GM18870 (cell line): ENCODE measurements around the gene LRRC8A.
"Not testable (repeated sequence)": the region's sequence is repeated elsewhere in the genome, so short reads cannot be mapped to it uniquely, and the experiment has no call there.

Experiments
- ATAC-seq: cut with Tn5 transposase; IDR thresholded peaks from one replicate; pipeline ENCODE4 v1.9.1; 2021; ENCODE audit warnings: moderate library complexity; ENCODE audit not compliant: unreplicated experiment

LRRC8A gene

GRCh38 chr9:128881884-128882676 lies at the start of gene LRRC8A, which contains the start of gene KYAT1:
LRRC8A (plus strand) TSS chr9:128882133; CDS start chr9:128907165, 25,032 bp downstream.
KYAT1 (minus strand) TSS chr9:128881950; CDS start chr9:128845405, 36,545 bp downstream.
- ATAC-seq = peak; percentile 73

GRCh38 chr9:128833696-128834095 lies 48.2 kb upstream of the LRRC8A start:
- no peak for ATAC-seq

DNA sequence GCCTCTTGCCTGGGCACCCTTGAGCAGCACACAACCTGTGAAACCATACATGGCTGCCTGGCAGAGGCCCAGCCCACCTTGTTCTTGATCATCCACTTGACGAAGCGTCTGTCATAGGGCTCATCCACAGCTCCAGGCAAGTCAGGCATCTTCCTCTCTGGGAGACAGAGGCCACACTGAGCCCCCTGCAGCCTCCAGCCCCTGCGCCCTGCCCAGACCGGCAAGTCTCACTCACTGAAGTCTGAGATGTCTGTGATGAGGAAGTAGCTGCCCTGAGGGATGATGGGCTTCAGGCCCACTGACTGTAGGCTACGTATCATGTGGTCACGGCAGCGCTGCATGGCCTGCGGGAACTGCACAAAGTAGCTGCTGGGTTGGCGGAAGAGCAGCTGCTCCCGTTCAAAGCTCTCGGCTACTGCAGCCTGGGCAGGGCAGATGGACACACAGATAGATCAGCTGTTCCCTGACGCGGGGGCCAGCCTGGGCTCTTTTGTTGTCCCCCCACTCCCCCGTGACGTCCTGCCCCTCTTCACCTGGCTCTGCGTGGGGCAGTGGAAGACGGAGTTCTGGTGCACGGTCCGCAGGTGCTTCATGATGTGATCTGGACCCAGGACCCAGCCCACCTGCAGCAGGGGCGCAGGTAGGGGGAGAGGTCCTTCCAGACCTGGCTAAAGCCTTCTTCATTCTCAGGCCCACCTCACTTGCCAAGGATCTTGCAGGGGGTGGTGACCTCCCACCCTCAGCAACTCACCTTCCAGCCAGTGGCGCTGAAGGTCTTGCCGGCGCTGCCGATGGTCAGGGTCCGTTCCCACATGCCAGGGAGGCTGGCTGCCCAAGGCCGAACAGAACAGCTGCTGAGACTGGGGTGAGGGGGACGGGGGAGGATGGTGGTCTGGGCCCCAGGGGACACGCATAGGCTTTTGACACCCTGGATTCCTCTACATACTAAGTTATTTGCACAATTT lies 46.4 kb upstream of the LRRC8A start:
- no peak for ATAC-seq

DNA sequence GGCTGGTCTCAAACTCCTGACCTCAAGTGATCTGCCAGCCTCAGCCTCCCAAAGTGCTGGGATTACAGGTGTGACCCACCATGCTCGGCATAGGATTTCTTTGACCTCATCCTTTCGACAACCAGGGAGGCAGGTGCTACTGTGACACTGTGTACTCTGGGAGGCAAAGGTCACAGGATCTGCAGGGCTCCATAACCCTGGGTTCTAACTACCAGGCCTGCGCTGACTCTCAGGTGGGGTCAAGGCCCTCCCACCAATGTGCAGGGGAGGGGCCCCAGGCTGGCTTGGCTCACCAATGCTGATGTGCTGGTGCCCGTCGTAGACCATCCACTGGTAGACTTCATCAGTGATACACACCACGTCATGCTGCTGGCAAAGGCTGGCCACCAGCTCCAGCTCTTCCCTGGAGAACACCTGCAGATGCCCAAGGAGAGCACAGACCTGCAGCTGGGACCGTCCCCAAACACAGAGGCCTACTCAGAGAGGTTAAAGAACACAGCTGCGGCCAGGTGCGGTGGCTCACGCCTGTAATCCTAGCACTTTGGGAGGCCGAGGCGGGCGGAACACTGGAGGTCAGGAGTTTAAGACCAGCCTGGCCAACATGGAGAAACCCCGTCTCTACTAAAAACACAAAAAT lies 45.3 kb upstream of the LRRC8A start:
- ATAC-seq = no peak

GRCh38 chr9:128838338-128838737 lies 43.6 kb upstream of the LRRC8A start:
- no peak for ATAC-seq

- ATAC-seq = no peak
Measured at GRCh38 chr9:128840524-128840923, 41.4 kb upstream of the LRRC8A start.

- no peak for ATAC-seq
Measured at GRCh38 chr9:128841694-128842492, 40.0 kb upstream of the LRRC8A start.

DNA sequence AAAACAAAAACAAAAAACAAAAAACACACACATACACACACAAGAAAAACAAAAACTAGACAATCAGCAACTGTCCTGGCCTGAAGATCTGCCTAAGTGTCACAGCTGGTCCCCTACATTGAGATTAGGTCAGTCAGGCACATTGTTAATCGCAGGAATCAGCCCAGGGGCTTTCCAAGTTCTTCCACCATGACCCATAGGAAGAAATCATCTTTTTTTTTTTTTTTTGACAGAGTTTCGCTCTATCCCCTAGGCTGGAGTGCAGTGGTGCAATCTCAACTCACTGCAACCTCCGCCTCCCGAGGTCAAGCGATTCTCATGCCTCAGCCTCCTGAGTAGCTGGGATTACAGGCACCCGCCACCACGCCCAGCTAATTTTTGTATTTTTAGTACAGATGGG lies 38.8 kb upstream of the LRRC8A start:
- ATAC-seq = not testable (repeated sequence)

DNA sequence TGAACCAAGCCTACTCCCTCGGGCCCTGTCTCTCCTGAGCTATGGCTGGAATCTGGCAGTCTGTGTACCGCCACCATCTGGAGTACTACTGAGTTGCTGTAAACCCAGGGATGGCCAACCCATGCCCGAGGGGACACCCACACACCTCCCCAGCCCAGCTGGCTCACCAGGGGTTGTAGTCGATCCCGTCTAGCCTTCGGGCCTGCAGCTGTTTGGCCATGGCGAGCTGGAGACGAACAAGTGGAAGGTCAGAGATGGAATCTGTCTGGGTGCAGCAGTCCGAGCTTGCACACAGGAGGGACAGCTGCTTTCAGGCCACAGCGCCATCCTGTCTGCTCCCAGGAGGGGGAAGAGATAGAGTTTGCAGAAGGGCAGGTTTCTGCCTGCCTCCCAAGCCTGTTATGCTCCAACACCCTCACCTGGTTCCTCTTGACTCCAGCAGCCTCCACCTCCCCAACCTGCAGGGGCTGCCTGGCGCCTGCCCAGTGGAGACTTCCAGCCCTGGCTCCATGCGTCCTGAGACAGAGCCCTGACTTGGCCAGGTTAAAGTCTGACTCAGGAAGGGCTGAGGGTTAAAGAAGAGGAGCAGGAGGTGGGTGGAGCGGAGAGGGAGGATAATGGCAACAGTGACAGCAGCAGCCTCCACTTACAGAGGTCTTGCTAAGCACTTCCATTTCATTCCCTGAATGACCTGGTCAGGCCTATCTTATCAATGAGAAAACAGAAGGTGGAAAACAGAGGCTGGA lies 36.6 kb upstream of the LRRC8A start:
- no peak for ATAC-seq

DNA sequence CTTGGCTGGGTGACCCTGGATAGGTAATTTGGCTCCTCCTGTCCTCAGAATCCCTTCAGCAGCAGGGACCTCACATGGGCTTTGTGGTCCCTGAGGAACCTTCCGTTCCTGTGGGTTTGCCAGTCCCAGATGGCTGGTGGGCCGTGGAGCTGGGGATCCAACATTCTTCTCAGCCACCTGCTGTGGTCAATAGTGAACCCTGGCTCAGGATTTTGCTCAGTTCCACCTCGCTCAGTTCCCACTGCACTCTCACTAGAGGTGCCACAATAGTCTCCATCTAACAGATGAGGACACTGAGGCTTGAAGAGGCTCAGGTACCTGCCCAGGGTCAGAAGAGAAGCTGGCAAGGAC lies 35.3 kb upstream of the LRRC8A start:
- no peak for ATAC-seq

GRCh38 chr9:128847803-128848202 lies 34.1 kb upstream of the LRRC8A start:
- no peak for ATAC-seq

GRCh38 chr9:128851024-128851423 lies 30.9 kb upstream of the LRRC8A start:
- not testable (repeated sequence) for ATAC-seq

DNA sequence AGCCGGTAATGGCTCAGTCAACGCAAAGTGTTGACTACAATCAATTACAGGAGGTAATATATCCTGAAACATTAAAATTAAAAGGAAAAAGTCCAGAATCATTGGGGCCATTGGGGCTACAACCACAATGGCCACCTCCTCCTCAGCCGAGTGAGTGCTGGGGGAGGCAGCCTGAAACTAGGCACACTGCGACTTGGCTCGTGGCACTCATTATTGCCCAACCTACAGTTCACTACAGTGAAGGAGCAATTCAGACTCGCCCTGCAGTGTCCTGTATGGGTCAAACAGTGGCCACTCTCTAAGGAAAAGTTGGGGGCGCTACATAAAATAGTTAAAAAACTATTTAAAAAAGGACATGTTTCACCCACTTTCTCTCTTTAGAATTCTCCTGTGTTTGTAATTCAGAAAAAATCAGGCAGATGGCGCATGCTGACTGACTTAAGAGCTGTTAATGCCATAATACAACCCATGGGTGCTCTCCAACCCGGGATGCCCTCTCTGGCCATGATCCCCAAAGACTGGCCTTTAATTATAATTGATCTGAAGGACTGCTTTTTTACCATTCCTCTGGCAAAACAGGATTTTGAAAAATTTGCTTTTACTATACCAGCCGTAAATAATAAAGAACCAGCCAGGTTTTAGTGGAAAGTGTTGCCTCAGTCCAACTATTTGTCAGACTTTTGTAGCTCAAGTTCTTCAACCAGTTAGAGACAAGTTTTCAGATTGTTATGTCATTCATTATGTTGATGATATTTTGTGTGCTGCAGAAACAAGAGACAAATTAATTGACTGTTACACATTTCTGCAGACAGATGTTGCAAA lies 29.9 kb upstream of the LRRC8A start:
- not testable (repeated sequence) for ATAC-seq

- ATAC-seq = not testable (repeated sequence)
Measured at GRCh38 chr9:128852646-128853045, 29.3 kb upstream of the LRRC8A start.

DNA sequence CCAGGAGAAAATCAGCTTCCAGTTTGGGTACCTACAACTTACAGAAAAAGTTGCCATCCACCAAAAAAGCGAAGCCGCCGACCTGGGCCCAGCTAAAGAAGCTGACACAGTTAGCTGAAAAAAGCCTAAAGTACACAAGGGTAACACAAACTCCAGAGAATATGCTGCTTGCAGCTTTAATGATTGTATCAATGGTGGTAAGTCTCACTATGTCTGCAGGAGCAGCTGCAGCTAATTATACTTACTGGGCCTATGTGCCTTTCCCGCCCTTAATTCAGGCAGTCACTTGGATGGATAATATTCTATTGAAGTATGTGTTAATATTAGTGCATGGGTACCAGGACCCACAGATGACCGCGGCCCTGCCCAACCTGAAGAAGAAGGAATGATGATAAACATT lies 27.5 kb upstream of the LRRC8A start:
- not testable (repeated sequence) for ATAC-seq

- ATAC-seq = not testable (repeated sequence)
Measured at GRCh38 chr9:128858476-128858875, 23.5 kb upstream of the LRRC8A start.

DNA sequence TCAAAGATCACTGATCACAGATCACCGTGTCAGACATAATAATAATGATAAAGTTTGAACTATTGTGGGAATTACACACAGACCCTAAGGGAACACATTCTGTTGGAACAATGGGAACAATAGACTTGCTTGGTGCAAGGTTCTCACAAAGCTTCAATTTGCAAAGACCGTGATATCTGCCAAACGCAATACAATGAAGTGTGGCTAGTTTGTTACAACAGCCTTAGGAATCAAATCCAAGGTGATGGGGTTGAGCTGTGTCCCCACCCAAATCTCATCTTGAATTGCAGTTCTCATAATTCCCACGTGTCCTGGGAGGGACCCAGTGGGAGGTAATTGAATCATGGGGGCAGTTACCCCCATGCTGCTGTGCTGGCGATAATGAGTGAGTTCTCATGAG lies 21.0 kb upstream of the LRRC8A start:
- ATAC-seq = no peak

DNA sequence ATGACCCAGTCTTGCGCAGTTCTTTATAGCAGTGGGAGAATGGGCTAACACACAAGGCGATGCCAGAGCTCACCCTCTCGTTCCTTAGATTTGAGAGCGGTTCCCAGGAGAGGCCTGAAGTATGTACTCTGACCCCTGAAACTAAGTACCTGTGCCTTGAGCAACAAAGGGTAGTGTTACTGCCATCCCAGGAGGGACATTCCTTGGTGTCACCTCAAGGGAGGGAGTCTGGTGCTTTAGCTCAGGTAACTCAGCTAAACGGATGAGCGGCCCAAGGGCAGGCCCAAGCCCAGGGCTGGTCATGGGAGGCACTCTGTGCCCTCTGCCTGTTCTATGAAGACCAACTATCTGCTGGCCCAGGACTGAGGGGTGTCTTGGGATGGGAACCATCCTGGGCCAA lies 20.4 kb upstream of the LRRC8A start:
- ATAC-seq = no peak

DNA sequence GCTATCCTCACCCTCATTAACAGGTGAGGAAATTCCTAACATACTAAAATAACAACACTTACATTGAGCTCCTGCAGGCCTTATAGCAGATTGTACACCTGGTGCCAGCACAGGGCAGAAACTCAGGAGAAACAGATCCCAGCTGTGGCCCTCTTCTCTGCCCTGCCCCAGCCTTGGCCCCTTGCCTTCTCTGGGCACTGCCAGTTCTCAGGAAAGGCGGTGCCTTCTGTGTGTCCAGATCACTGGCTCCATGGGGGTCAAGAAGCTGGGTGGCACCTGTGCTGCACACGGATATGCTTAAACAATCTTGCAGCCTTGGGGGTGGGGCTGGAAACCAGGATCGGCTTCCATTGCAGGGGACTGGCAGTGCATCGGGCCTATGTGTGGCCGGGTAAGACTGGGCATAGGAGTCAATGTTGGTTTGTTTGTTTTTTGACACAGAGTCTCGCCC lies 19.5 kb upstream of the LRRC8A start:
- ATAC-seq = no peak
